ENCODE measurements around the gene CDH16. TPM values are rescaled to one million over a fixed set of nuclear protein-coding genes. Genes with fewer than 3 reads are reported as not detected.
A peak's percentile ranks its signal among the peaks of the same experiment; 100 is the strongest.

Gene CDH16
- total and polyA plus RNA-seq, 11 donors: 0.08 to 1.6 (median 0.17) TPM; not detected in 5

GRCh38 chr16:66943426-66944053, 24.9 kb upstream of the CDH16 start:
- Histone ChIP-seq H3K27ac (no peak overlapping the region), H3K27me3 (peaks cover 0 to 4% (median 0%) of the 10 kb centered on the region in 9 donors), H3K36me3 (peaks cover 0 to 61% (median 55%) of the 10 kb centered on the region in 9 donors), H3K4me1 (peaks cover 0 to 23% (median 6%) of the 10 kb centered on the region in 12 donors), H3K9me3 (no peaks in the 10 kb centered on the region), H3K4me3 (no peak overlapping the region)
- intact Hi-C loops (cut with DNase I): loop anchor here in 1 of 10 donors (10.0 kb wide), 1 partner anchor 49 kb away; no protein-coding TSS in a partner anchor
- no peak for DNase-seq
- TF ChIP-seq, protein P1, sequence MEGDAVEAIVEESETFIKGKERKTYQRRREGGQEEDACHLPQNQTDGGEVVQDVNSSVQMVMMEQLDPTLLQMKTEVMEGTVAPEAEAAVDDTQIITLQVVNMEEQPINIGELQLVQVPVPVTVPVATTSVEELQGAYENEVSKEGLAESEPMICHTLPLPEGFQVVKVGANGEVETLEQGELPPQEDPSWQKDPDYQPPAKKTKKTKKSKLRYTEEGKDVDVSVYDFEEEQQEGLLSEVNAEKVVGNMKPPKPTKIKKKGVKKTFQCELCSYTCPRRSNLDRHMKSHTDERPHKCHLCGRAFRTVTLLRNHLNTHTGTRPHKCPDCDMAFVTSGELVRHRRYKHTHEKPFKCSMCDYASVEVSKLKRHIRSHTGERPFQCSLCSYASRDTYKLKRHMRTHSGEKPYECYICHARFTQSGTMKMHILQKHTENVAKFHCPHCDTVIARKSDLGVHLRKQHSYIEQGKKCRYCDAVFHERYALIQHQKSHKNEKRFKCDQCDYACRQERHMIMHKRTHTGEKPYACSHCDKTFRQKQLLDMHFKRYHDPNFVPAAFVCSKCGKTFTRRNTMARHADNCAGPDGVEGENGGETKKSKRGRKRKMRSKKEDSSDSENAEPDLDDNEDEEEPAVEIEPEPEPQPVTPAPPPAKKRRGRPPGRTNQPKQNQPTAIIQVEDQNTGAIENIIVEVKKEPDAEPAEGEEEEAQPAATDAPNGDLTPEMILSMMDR (IDR thresholded peaks at IDR 0.05): no peak
- TF ChIP-seq POLR2A (IDR thresholded peaks at IDR 0.05): no peak
- 91 to 95% (median 94%) methylated on average over 9 to 15 of the region's 15 CpGs for WGBS, 4 donors
- no peak for ATAC-seq

DNA sequence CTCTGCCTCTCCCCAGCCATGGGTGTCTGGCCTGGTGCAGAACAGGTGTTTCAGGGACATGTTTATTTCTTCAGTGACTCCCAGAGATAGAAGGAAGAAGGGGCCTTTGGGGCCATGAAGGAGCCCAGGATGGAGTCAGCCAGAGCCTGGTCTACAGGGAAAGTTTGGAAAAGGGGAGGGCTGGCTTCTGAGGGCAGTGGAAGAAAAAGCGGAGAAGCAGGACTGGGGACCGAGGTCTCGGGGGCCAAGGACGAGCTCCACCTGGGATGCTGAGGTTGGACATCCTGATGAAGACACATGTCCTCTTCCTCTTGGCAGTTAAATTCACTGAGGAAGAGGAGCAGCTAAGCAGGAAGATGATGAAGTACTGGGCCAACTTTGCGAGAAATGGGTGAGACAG, 24.3 kb upstream of the CDH16 start:
- intact Hi-C loops (cut with DNase I): loop anchor here in 1 of 10 donors (10.0 kb wide), 1 partner anchor 48 kb away; no protein-coding TSS in a partner anchor
- H3K36me3 ChIP-seq: peaks cover 0 to 66% (median 60%) of the 10 kb centered on the region in 9 donors

GRCh38 chr16:66940236-66940635, 21.6 kb upstream of the CDH16 start:
- TF ChIP-seq POLR2A (IDR thresholded peaks at IDR 0.05): no peak
- TF ChIP-seq, protein P1 (IDR thresholded peaks at IDR 0.05): no peak
- intact Hi-C loops (cut with DNase I): loop anchor here in 1 of 10 donors (10.0 kb wide), 1 partner anchor 45 kb away; no protein-coding TSS in a partner anchor
- ATAC-seq (no peak), DNase-seq (peak in 1 of 5 donors; percentile 9)
- H3K27me3 ChIP-seq: no peaks in the 10 kb centered on the region
- 95 to 100% (median 96%) methylated on average over 9 to 16 of the region's 16 CpGs for WGBS, 4 donors
- H3K4me3 ChIP-seq: no peak overlapping the region
- H3K27ac ChIP-seq: no peak overlapping the region
- H3K4me1 ChIP-seq: peaks cover 0 to 42% (median 24%) of the 10 kb centered on the region in 12 donors
- H3K36me3 ChIP-seq: peaks cover 0 to 72% (median 69%) of the 10 kb centered on the region in 9 donors
- H3K9me3 ChIP-seq: no peaks in the 10 kb centered on the region

More for the DNA sequence above, 24.3 kb upstream of the CDH16 start:
- no peaks in the 10 kb centered on the region for H3K27me3 ChIP-seq
- ATAC-seq (no peak), DNase-seq (no peak)
- WGBS, 4 donors: 62 to 94% (median 88%) methylated on average over 4 to 5 of the region's 5 CpGs
- no peak overlapping the region for H3K27ac ChIP-seq
- no peak overlapping the region for H3K4me3 ChIP-seq
- H3K9me3 ChIP-seq: no peaks in the 10 kb centered on the region
- peaks cover 0 to 23% (median 2%) of the 10 kb centered on the region in 12 donors for H3K4me1 ChIP-seq
- TF ChIP-seq, protein P1 (IDR thresholded peaks at IDR 0.05): no peak
- no peak for TF ChIP-seq POLR2A (IDR thresholded peaks at IDR 0.05)

DNA sequence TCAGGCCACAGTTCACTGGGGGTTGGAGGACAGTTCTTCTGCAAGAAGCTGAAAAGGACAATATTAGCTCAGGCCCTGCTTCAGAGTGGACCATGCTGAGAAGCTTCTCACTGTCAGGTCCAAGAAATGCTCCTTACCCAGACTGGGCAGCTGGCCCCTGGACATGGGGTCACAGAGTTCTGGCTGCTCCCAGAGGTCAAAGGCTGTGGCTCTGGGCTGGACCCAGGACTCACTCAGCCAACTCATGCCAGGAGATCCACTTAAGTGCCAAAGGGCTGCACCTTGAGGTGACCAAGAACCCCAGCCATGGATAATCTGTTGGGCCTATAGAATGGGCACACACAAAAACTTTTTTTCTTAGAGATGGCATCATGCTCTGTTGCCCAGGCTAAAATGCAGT, 20.7 kb upstream of the CDH16 start:
- H3K36me3 ChIP-seq: peaks cover 0 to 70% (median 69%) of the 10 kb centered on the region in 9 donors
- H3K9me3 ChIP-seq: no peaks in the 10 kb centered on the region
- no peak overlapping the region for H3K4me3 ChIP-seq
- H3K27me3 ChIP-seq: no peaks in the 10 kb centered on the region
- H3K27ac ChIP-seq: peak overlapping the region in 1 of 12 donors; percentile 3
- intact Hi-C loops (cut with DNase I): loop anchor here in 1 of 10 donors (5.0 kb wide), 1 partner anchor 42 kb away; no protein-coding TSS in a partner anchor
- DNase-seq: peak in 1 of 5 donors; percentile 8
- peaks cover 0 to 45% (median 26%) of the 10 kb centered on the region in 12 donors for H3K4me1 ChIP-seq
- no peak for ATAC-seq
- no peak for TF ChIP-seq POLR2A (IDR thresholded peaks at IDR 0.05)
- TF ChIP-seq, protein P1 (IDR thresholded peaks at IDR 0.05): no peak

Data from heart left ventricle (tissue), 16 donors.